ENCODE results near the gene LRMDA.

The LRMDA gene

DNA sequence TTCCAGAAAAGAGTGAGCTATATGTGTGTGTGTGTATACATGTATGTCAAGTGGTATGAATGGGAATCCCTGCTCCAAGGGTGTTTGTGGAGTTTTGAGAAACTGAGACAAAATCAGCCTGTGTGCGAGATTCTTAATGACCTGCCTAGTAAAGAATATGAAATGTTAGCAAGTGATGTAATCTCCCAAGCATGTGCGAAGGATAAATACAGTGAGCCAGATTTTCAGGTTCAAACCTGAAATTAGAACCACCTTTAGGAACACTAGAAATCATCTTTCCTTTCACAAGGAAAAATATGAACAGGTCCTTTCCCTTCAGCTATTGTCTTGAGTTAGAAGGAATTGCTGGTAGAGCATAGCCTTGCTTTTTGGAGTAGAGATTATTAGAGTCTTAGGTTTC, 457.6 kb downstream of the LRMDA start:
- DNase-seq, result no peak

DNA sequence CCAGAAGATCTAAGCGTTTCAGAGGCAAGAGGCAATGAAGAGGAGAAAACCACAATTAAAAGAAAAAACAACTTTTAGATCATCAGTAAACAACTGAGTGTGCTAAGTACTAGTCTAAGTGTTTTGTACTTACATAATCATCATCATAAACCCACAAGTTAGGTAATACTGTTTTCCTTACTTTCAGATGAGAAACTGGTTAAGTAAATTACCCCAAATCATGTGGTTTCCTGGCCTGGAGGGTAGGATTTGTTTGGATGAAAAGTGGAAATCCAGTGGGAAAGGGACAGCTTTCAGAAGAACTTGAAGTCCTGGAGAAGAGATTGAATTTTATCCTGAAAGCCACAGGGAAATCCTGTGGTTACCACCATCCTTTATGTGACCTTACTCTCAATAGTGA, 463.3 kb downstream of the LRMDA start:
- no peak for DNase-seq

DNA sequence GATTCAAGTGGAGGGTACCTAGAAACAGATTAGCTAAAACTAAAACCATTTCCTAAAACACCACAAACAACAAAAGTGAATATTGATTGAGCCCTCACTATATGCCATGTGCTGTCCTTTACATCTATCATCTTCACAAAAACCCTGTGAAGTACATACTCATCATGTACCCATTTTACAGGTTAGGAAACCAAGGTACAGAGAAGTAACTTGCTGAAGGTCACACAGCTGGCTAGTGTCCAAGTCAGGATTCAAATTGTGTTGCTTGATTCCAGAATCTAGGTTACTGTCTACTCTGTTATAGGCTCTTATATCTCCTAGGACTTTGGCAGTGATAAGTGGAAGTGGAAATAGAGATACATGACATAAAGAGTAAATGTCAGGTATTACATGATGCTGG, 463.8 kb downstream of the LRMDA start:
- no peak for DNase-seq

DNA sequence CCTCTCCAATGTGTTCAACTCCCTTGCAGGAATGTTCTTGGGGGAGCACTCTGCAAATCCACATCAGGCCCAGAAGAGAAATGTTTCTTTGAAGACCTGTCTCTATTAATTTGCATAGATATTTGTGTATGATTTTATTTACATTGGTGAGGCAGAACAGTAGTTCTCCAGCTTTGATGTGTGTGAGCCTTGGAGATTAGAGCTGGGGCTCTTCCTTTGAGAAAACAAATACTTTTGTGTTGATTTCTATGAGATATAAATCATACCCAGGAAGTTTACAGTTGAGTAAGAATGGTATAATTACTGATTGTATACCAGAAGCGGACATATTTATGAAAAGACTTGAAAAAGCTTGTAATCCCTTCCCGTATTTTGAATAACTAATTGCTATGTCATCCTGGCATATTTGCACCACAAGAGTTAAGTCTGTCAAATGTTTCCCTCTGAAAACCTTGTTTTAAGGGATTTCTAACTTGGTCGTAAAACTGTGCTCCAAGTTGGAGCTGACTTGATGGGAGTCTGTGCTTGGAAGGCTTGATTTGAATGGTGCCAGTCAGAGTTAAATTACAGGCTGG, 468.5 kb downstream of the LRMDA start:
- no peak for DNase-seq

DNA sequence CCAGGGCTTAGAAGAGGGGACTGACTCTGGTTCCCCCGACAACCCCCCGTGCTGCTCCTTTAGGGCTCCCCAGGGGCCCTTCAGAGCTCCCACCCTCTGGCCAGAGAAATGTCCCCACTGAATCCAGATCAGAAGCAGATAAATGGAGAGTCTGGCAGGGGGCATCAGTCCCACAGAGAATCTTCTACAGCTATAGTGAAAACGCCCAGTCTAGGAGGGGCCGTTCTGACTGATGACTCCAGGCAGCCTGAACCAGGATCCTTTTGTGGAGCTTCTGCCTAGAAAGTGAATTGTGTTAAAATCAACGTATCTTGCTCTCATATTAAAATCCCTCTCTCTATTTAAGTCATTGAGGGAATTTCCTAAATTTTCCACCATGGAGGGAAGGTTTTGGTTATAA, 471.4 kb downstream of the LRMDA start:
- no peak for DNase-seq

DNA sequence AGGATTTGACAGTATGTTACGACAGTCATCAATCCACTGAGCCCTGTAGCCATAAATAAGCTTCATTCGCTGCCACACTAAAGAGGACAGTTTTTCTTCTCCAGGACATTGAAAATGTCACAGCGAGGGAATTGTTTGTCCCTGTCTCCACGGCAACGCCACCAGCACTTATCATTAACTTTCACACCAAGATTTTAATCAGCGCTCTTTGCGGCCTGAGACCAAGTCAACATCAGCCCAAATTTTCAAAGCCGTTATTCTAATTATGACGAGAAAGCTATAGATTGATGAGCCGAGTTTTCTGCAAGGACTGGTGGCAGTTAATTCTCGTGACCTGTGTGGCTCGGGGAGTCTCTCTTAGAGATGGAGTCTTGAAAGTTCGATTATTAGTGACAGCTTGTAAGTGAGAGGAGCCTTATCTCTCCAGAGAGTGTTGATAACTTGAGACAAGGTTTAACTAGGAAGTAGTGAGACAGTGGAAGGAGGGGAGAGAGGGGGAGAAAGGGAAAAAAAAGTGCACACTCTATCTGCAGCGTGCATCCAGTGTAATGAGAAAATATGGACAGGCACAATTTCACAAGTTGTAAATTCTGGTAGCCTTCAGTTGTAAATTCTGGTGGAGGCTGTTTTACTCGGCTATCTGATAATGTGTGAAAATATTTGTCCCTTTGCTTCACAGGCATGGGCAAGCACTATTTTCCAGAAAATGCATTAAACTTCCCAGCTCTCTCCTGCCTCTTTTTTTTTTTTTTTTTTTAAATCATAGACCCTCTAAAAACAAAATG, 473.3 kb downstream of the LRMDA start:
- no peak for DNase-seq

DNA sequence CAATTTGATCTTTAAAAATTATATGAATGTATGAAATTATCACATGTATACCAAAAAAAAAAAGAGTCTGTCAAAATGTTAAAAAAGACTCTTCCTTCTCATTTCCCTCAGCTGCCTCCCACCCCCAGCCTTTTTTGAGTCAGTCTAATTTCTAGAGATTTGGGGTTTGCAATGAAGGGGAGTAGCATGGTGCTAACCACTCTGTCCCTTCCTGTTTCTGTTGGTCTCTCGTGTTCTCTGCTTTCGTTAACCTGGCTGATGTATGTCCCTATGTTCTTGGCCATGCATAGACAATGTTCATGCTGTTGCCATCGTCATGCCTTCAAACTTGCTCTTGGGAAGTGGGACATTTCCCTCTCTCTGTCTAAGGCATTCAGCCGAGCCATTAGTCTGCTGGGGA, 474.1 kb downstream of the LRMDA start:
- no peak for DNase-seq

DNA sequence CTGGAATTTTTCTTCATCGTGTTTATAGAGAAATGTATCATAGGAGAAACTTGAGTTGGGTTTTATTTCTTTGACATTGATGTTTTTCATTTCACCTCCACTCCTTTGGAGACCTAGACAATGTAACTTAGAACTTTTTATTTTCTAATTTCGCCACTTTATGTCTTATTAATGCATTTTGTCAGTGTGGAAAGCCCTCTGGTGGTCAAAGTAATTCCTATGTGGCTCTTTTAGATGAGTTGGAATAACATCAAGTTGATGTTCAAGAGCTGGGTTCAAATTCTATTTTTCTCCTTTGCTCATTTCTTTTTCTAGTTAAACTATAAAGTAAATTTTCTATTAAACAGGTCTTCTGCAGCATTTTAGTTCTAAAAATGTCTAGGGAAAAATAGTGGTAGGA, 478.6 kb downstream of the LRMDA start:
- DNase-seq, result no peak

DNA sequence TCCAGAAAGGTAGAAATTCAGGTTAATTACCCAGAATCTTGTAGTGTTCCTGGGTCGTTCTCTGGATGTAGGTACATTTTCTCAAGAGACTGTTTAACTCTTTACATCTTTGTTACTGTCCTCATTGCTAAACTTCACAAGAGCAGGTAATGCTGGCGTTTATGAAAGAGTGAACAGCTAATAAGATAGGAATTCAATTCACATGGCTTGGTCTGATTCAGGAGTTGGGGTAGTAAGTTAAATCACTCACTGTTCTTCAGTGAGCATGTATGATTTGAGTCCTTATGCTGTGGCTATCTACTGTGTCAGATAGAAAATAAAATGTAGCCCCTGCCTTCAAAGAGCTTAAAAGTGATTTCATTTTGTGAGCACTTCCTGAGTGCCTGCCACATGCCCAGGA, 480.0 kb downstream of the LRMDA start:
- no peak for DNase-seq

DNA sequence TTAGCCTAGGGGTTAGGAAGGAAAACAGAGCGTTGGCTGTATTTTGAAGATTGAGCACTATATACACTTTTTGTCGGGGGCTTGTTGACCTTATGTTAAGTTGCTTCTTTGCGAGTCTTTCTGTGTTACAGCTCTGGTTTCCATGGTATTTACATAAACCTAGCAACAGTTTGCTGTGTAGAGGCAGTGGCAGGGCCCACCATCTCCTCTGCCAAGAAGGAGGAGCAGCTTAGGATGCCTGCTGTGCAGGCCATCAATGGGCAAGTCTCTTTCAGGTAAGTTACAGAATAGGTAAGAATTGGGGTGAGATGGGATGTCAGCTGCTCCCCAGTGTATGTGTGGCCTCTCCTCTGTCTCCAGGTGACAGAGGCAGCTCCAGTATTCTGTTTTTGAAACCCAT, 485.5 kb downstream of the LRMDA start:
- DNase-seq, result no peak

DNA sequence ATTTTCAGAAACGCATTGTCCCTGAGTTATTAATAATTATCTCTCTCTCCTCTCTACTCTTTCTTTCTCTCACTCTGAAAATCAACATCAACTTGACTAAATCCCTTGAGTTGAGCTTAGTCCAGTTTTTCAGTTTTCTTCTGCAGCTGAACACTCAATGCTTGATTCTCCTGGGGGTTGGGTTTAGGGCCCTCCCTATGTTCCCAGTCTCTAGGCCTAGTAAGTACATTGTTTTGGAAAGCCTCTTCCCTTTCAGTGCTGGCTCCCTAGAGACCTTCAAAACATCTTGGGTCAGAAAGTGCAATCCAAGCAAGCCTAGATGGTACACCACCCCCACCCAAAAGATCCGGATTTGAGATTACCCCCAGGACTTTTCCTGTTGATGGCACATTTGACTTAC, 488.5 kb downstream of the LRMDA start:
- no peak for DNase-seq

DNA sequence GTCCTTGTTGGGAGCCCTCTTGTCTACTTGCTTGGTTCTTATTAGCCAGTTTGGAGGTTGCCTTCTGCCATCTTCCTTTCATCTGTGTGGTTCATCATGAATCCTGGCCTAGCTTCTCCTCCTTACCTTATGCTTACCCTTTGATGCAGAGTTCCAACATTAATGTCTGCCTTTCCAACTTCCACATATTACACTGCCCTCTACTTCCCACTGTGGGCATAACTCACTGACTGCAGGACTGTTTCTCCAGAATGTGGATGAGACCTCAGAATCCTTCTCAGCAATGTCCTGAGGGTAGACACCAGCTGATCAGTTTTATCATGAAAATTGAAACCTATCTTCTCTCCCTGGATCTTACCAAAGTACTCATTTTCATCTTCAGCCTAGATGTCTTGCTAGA, 491.0 kb downstream of the LRMDA start:
- DNase-seq, result no peak

DNA sequence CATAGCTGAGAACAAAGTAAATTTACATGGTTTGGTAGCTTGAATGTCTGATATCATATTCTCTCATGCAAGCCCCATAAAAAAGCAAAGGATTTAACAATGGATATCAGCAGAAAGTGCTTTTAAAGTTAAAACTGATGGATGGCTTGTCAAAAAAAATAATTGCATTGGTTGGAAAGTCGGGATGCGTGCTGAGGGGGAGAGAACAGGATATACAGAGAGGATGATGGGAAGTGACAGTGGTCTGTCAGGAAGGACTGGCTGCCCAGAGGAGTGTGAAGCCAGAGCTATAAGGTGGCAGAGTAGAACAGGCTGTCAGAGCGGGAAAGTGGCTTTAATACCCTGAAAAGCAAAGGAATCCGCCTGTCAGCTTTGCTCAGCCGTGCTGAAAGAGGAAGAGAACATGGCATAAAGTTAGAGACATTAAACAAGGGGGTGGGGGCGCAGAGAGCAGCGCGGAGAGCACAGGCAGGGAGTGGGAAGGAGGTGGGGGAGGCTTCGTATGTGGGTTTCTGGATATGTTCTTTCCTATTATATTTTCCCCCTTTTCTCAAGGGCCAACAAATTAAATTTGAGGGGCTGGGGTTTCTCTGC, 493.0 kb downstream of the LRMDA start:
- no peak for DNase-seq

DNA sequence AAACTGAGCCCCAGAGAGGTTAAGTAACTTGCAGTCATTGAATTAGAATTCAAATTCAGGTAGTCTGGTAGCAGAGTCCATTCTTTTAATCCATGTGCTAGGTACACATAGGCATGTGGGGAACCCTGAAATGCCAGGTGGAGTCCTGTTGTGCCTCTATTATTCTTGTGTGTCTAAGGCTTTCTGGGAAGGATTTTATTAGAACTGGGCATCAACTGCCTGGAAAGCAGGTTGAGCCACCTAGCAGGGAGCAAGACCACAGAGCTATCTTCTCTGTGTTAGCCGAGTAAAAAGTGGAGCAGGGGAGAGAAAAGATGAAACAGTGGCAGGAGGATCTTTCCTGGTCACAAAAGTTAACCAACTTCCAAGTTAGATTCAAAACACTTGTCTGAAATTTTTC, 494.6 kb downstream of the LRMDA start:
- no peak for DNase-seq

DNA sequence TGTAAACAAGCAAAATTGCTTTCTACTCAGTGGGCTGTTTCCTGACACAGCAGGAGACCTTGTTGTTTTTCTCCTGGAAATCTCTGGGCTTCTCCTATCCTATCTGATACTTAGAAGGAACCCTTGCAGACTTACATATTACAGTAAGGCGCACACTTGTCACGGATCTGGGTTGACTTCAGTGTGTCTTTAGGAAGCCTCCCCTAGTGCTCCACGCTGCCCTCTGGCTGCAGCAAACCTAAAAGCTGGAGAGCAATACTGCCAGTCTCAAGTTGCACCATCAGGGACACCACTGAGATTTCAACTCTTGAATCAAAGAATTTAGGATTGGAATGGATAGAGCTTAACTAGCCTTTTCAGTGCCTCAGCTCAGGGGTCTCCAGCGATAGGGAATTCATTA, 495.3 kb downstream of the LRMDA start:
- DNase-seq, result no peak

DNA sequence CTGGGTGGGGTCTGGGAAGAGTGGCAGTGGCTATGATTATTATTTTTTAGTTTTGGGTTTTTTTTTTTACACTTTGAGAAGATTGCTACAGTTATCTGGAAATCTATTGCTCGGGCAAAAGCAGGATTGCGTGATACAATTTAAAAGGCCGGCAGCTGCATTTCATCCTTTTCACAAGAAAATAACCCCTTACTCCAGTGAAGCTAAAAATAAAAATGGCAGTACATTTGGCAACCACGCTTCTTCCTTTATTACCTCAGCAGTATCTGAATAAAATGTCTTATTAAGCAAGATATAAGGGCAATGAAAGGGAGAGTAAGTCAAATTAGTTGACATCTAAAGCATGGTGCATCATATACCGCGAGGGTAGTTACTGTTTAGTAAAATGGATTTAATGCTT, 496.8 kb downstream of the LRMDA start:
- DNase-seq, result no peak

DNA sequence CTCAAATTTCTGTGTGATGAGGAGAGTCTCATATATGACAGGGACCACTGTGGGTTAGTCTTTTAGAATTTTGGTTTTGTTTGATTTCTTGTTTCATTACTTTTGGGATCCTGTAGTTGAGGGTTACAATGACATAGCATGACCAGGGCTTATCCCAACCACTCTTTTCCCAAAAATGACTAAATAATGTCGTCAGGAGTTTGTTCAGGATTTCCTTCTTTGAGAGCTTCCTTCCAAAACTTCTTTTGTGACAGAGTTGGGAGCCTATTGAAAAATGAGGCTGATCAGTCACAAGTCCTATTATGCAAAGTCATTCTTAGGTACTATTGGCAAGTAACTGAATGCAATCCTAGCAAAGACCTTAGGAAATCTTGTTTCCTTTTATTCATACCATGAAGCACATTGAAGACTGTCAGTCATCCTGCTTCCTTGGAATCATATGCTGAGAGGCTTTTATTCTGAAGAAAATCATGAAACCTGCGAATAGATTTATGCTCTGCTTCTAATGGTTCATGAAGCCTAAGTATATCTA, 498.3 kb downstream of the LRMDA start:
- no peak for DNase-seq

DNA sequence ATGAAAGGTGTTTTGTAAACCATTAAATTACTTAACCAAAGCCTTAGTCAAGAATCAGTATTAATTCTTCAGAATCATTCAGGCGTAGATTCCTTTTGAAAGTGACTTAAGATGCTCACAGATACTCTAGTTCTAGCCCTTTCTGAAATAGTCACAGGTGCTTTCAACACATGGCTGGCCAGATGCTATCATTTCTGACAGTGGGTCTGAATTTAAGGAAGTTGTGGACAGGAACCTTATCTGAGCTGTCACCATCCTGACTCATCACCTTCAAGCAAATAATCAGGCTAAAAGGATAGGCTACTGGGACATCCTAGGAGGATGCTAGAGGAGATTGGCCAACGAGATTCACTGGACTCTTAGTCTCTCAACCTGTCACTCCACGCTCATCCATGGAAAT, 501.5 kb downstream of the LRMDA start:
- no peak for DNase-seq

DNA sequence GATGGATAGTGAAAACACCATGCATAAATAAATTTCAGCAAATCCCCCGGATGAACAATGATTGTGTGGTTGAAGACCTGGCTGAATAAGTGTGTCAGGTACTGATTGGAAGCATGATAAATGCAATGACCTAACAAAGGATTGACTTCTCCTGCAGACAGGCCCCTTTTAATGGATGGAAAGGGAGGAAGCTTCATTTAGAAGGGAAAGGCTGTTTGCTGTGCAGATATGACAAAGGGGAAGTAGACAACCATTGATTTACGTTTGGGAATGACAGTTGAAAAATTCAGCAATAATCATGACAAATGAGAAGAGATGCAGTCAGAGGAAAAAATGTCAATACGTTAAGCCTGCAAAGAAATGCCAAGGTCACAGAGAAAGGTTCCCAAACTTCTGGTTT, 503.8 kb downstream of the LRMDA start:
- no peak for DNase-seq

DNA sequence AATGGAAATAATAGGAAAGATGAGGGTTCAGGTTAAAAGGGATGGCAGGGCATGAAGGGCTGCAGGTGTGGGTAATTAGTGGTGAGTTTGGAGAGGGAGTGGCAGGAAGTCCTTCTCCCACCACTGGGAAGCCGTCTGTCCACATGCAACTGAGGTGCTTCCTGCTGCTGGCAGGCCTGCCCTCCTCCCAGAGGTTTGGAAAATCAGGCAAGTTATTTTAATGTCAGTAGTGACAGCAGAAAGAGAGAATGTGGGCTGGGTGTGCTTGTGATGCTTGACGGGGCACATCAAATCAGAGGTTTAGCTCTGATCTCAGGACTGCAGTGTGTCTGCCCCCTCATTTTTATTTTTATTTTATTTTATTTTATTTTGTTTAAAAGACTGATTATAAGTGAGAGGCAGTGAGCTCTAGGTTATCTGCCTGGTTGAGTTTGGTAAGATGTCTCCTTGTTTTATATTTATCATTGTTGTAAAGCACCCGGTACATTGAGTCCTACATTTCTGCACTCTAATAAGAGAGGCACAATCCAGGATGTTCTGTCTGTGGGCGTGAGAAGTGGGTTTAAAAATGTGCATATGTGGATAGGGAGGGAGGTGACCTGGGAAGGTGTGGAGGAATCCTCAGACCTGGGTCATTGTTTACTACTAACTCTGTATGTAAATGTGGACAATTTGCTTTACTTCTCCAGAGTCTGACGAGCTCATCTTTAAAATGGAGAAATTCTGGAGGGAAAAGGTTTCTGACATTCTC, 504.4 kb downstream of the LRMDA start:
- no peak for DNase-seq

DNA sequence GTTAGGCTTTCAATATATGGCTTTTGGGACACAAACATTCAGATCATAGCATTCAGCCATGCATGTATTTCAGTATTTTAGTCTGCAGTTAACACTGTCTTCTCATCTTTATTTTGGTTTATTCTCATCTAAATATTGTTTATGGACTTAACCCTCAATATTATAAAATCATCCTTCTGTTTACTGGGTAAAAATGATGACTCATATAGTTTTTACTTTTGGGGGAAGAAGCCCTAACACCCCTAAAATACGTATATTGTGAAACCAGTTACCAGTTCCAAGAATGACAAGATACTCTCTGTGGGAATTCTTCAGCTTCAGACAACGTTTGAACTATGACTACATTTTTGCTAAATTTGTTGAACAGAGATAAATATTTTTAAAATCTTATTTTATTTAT, 505.4 kb downstream of the LRMDA start:
- no peak for DNase-seq

DNA sequence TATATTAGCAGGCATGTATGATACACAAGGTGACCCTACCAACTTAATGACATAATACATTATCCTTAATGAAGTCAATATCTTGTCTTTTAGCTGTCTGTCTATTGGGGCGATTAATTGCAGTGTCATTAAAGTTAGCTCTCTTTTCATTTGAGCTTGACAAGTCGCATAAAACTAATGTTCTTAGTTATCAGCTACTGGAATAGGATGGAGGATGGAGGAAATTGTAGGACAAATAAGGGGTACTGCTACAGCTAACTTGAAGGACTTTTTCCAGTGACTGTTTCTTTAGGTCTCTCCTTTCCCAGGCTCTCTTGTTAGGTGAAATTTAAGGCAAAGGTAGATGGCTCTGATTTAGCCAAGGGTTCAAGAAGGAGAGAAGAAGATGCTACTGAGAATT, 506.4 kb downstream of the LRMDA start:
- DNase-seq, result no peak

DNA sequence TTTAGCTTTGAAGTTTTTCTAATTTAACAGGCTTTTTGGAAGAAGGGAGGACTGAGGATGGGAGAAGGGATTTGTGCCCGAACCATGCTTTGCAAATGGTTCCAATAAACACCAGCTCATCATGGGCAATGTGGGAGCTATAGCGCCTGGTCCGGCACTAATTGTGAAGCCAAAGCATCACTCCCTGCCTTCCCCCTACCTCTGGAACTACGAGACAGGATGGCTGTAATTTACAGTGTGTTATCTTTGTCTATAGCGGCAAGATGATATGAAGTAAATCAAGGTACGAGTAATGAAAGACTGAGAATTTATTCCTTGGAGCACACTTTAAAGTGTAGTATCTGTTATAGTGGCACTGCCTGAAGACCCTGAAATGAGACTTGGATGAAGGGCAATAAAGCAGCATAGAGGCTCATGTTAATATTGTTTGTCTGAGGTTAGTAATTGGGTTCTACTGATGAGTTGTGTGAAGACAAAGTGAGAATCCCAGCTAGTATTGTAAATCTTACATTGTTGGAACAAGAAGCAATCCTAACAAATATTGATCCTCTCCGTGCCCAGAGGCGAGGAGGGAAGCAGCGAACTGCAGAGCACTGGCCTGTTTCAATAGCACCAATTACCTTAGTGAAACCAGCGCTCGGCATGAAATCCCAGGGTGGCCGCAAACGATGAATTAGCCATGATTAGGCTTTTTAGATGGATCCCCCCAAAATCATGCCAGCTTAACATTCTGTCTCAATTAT, 507.1 kb downstream of the LRMDA start:
- no peak for DNase-seq

All from CD4-positive, alpha-beta T cell treated with Interleukin-1 beta for 1 hour (primary cell).